Amniotic stem cell (primary cell): ENCODE measurements around the gene UIMC1.
"Not testable (repeated sequence)": the region's sequence is repeated elsewhere in the genome, so short reads cannot be mapped to it uniquely, and the experiment has no call there.

Experiments
- DNase-seq: peaks from one replicate; lab custom pipeline; 2025; lab: John Stamatoyannopoulos, UW

Gene UIMC1

DNA sequence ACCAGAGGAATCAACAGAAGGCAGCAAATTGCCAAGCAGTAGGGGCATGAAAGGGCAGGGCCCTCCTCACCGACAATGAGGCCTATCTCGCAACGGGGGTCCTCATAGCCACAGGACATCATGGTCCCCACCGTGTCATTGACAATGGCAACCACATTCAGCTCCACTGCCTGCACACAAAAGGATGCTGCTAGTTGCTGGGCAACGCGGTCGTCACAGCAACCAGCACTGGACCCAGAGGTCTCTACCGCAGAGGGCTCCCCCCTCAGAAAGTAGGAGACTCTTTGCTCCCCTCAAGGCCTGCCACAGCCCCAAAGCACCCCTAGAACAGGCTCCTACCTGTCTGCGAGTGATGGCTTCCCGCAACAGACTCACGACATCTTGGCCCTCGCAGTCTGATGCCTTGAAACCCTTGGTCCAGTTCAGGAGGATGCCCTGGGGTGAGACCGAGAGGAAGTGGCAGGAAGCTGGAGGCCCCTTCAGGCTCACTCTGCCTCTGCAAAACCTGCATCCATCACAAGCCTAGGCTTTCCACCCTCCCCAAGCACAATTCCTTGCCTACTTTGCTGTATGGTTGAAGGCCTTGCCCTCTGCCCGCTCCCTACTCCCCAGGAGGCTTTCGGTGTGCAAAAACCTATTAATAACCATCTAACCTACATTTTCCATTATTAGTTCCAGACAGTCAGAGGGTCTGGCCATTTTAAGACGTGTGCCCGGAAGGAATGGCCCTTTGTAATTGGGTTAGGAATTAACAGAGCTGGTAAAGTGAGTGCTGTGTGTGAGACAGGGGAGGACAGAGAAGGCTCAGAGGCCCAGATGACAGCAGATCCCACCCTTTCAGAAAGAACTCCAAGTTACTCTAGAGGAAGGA is 122.6 kb downstream of the UIMC1 start:
- DNase-seq = no peak

DNA sequence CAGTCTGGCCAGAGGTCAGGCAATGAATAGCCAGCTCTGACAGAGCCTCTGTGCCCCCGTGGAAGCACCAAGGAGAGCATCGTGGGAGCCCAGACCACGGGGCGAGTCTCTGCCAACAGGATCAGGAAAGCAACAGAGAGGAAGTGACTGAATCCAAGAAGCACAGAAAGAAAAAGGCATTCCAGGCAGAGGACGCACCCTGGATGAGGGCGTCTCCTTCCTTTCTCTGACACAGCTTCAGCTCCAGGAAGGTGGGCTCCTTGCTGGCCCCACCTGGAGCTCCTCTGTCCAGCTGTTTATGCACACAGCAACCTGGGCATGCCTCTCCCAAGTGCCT is 124.0 kb downstream of the UIMC1 start:
- no peak for DNase-seq

DNA sequence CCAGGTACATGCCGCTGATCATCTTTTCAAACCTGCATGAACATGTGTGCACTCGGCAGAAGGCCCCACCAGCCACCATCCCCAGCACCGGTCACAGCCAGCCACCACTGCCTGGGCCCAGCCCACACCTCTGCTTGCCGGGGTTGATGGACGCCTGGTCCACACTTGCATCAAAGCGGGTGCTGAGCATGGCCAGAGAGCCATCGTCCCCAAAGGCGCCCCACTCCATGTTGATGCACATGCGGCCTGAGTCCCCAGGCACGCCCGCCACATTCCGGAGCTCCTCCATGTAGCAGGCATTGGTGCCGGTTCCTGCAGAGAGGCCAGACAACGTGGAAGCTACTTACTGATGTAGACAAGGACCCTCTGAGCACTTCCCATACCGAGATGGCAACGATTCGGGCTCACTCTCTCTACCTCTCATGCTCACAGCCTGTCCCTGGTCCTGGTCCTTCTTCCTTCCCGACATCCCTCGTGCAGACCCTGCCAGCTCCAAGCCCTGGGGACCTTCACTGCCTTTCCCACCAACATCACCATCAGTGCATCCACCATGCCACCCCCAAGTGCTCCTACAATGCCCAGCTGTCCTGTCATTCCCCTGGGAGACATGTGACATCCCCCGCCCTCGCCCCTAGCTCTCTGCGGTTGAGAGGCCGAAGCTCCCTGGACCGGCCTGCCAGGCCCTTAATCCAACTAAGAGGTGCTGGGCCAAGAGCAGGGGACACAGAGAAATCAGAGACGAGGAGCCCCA is 124.6 kb downstream of the UIMC1 start:
- DNase-seq = no peak

DNA sequence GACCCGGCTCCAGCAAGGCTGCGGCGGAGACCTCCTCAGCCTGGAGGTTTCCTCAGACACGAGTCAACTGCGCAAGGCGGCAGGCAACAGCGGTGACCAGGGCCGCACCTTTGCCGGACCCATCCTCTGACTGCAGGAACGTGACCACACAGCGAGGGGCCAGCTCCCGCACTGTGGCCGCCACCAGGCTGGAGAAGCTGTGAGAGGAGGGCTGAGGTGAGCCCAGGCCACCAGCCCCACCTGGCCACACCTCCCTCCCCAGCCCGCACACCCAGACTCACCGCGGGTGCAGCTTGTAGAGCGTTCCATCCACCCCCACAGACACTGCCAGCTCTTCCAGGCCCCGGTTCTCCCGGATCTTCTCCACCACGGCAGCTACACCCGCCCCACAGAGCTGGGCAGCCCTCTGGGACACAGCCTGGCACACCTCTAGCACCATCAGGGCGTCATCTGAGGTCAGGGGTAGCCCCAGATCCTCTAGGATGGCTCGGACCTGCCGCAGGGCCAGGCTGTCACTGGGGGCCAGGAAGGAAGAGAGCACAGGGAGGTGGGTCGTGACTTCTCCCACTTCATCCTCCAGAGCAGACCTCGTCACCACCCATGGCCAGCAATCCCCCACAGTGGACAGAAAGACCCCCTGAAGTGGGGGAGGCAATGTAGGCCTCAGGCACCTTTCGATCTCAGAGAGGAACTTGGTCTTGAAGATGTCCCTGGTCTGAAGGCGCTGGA is 125.4 kb downstream of the UIMC1 start:
- no peak for DNase-seq

DNA sequence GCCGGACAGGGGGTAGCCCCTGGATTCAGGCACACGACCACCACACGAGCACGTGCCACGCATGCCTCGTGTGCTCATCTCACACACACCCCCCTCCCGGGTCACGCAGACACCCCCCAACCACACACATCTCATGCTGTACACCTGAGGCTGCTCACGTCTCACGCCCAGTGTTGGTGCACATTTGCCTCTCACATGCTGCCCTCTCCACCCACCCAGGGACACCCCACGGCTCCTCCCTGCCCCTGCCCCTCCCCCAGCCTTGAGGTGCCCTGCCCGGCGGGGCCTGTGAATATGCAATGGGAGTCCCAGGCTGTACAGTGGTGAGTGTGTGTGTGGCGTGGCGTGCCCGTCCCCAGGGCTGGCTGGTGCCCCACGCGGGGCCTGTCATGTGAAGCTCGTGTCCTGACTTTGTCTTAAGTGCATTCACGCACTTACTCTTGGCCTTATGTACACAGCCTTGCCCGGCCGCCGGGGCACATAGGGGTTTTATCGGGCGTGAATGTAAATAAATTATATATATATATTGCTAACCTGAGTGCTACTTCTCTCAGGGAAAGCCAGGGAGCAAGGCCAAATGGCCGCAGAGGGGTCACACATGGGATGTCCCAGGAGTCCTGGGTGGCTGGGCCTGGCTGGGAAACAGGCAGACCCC is 126.1 kb downstream of the UIMC1 start:
- no peak for DNase-seq

DNA sequence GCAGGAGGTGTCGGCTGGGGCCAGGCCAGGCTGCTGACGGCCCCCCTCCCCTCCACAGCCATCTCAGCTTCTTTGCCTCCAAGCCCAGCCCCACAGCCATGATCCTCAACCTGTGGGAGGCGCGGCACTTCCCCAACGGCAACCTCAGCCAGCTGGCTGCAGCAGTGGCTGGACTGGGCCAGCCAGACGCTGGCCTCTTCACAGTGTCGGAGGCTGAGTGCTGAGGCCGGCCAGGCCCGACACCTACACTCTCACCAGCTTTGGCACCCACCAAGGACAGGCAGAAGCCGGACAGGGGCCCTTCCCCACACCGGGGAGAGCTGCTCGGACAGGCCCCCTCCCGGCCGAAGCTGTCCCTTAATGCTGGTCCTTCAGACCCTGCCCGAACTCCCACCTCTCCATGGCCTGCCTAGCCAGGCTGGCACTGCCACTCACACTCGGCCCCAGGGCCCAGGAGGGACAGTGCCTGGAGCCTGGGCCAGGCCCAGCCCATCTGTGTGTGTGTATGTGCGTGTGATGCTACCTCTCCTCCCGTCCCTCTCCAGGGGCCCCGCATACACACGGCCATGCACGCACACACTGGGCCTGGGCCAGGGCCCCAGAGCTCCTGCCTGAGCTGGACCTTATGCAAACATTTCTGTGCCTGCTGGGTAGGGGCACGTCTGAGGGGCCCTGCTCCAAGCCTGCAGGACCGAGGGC is 126.8 kb downstream of the UIMC1 start:
- no peak for DNase-seq

DNA sequence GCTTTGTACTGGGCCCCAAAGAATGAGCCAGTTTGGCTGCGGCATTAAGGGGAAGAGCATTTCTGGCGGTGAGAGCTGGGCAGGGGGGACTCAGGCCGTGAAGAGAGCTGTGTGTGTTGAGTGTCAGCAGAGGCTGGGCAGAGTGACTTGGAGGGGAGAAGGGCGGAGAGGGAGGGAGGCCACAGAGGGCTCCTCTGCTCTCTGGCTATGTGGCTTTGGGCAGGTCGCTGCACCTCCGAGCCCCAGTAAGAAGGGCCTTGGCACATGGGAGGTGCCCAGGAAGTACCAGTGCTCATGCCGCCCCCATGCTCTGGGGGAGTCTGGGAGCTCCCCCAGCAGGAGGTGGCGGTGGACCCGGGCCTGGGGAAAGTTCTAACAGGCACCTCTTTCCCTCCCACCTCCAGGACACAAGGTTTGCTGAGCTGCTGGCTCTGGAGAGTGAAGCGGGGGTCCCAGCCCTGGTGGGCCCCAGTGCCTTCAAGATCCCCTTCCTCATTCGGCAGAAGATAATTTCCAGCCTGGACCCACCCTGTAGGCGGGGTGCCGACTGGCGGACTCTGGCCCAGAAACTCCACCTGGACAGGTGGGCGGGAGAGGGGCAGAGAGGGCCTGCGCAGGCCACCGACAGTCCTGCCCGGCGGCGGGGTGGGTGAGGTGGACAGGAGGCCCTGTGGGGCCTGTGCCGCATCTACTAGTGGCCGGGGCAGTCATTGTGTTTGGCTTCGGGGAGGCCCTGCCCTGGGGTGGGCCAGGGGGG is 127.5 kb downstream of the UIMC1 start:
- DNase-seq = no peak

DNA sequence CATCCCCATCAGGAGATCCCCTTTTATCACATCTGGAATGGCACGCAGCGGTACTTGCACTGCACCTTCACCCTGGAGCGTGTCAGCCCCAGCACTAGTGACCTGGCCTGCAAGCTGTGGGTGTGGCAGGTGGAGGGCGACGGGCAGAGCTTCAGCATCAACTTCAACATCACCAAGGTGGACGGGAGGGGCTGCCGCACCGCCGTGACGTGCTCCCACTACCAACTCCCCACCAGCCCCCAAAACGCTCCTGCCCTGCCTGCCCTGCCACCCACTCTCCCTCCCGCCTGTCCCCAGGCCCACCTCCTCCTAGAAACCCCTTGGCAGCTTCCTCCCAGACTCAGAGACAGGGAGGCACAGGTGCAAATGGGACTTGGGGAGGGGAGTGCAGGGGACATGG is 128.1 kb downstream of the UIMC1 start:
- DNase-seq = no peak

DNA sequence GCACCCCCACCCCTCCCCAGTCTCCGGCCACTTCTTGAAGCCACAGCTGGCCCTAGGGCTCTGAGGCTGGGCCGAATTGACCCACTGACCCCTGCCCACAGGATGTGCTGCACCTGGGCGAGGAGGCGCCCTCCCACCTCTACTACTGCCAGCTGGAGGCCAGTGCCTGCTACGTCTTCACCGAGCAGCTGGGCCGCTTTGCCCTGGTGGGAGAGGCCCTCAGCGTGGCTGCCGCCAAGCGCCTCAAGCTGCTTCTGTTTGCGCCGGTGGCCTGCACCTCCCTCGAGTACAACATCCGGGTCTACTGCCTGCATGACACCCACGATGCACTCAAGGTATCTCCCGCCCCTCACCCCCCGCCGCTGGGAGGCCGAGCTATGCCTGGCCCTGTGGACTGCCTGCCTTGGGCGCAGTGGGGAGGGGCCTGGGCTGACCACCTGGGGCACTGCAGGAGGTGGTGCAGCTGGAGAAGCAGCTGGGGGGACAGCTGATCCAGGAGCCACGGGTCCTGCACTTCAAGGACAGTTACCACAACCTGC is 128.7 kb downstream of the UIMC1 start:
- DNase-seq = no peak

DNA sequence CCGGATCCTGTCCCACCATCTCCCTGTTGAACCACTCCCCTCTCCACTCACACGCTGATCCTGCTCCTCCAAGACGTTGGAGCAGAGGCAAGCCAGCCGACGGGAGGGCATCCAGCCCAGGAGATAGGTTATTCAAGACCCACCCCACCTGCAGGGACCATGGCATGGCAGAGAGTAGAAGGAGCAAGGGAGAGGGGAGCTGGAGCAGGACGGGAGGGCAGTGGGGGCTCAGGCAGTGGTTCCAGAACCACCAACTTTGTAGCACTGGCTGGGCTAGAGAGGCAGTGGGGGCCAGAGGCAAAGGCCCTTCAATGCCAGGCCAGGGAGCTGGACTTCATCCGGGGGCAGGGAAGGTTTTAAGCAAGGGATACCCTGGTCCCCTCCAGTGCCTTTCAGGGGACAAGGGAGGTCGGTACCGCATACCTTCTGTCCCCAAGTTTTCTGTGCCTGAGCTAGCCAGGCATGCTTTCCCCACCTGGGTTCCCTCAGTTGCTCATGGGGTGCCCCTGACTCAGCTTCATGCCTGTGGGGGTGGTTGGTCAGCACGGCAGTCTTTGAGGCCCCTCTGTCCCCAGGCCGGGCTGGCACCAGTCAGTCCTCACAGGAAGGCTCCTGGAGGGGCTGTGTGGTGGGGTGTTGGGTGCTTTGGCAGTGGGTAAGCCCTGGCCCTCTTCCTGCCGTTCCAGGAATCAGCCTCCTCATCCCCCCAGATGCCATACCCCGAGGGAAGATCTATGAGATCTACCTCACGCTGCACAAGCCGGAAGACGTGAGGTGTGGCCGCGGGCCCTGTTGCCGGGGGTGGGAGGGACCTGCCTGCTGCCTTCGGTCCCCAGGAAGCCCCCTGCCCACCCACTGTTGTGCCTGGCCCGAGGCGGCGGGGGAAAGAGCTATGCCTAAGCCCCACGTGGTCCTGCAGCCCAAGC is 129.8 kb downstream of the UIMC1 start:
- DNase-seq = no peak

DNA sequence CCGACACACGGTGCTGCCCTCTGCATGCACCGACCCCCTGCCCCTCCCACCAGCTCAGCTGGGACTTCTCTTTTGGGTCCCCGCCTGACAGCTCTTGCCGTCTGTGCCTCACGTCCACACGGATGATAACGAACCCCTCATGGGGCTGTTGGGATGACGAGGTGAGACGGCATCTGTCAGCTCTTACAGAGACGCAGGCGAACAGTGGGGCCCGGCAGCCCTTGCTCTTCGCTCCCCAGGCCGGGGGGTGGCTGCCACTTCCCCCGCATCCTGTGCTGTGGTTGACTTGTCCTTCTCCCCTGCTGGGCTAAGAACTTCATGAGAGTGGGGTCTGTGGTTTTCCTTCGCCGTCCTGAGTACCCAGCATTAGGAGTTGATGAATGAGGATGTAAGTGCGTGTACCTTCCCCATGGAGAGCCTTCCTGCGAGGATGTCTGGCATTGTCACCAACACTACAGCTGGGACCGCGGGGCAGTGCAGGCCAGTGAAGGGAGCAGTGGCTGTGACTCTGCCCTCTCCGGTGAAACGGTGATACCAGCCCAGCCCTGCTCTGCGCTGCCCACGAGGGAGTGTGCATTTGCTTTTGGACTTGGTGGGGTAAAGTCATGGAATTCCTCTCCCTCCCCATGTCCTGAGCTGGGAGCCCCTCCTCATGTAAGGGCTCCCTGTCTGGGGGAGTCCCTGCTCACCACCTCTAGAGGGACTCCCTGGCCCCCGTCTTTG is 130.6 kb downstream of the UIMC1 start:
- DNase-seq = no peak

DNA sequence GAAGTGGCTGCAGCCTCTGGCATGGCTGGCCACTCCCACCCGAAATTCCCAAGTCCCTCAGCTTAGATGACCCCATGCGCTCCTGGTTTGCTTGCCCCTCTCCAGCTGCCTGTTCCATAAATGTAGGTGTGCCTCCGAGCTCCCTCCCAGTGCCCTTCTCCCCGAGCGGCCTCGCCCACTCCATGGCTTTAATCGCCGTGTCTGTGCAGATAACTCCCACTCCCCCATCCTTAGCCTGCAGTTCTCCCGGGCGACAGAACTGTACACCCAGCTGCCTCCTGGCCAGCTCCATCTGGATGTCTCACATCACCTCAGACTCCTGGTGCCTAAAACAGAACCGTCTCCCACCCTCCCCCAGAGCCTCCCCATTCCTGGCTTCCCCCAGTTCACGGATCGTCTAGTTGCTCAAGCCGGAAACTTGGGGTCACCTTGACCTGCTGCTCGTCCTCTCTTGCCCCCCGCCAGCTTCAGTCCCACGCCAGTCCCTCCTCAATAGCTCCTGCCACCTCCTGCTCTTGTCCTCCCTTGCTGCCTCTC is 131.5 kb downstream of the UIMC1 start:
- DNase-seq = no peak

DNA sequence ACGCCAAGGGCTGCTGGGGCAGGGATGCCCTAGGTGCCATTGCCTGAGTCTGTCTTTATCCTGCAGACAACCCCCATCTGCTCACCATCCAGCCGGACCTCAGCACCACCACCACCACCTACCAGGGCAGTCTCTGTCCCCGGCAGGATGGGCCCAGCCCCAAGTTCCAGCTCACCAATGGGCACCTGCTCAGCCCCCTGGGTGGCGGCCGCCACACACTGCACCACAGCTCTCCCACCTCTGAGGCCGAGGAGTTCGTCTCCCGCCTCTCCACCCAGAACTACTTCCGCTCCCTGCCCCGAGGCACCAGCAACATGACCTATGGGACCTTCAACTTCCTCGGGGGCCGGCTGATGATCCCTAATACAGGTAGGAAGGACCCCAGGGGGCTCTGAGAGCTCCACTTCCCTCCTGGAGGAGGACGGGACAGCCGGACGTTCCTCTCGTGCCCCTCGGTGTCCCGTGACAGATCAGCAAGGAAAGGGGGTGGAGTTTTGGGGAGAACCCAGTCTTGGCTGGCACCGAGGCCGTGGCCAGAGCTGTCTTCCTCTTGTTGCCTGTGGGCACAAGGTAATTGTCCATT is 132.3 kb downstream of the UIMC1 start:
- no peak for DNase-seq

DNA sequence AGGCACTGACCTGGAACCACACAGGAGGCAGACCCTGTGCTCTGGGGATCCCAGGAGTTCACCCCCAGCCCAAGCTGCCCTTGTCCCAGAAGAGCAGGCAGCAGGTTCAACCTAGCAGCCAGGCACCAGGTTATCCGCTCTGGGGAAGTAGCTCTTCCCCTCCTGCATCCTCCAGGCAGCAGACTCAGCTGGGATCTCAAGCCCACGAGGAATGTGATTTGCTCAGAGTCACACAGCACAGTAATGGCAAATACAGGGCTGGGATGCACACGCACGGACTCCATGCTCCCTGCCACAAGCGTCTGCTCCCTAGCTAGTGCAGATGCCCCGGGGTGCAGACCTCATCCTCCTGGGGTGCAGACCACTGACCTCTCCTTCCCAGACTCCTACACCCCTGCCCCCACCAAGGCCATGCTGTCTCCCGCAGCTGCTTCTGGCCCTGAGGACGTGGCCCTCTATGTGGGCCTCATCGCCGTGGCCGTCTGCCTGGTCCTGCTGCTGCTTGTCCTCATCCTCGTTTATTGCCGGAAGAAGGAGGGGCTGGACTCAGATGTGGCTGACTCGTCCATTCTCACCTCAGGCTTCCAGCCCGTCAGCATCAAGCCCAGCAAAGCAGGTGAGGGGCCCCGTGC is 132.9 kb downstream of the UIMC1 start:
- no peak for DNase-seq

DNA sequence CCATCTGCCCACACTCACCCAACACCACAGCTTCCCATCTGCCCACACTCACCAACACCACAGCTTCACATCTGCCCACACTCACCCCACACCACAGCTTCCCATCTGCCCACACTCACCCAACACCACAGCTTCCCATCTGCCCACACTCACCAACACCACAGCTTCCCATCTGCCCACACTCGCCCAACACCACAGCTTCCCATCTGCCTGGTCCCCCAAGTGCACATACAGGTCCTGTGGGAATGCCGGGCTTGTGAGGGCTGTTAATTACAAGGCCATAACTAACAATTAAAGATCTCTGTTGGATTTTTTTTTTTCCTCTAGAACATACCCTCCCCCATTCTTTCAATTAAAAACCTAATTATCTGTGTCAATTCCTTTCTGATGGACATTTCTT is 133.6 kb downstream of the UIMC1 start:
- not testable (repeated sequence) for DNase-seq

DNA sequence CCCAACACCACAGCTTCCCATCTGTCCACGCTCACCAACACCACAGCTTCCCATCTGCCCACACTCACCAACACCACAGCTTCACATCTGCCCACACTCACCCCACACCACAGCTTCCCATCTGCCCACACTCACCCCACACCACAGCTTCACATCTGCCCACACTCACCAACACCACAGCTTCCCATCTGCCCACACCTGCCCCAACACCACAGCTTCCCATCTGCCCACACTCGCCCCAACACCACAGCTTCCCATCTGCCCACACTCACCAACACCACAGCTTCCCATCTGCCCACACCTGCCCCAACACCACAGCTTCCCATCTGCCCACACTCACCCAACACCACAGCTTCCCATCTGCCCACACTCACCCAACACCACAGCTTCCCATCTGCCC is 134.0 kb downstream of the UIMC1 start:
- DNase-seq = not testable (repeated sequence)

DNA sequence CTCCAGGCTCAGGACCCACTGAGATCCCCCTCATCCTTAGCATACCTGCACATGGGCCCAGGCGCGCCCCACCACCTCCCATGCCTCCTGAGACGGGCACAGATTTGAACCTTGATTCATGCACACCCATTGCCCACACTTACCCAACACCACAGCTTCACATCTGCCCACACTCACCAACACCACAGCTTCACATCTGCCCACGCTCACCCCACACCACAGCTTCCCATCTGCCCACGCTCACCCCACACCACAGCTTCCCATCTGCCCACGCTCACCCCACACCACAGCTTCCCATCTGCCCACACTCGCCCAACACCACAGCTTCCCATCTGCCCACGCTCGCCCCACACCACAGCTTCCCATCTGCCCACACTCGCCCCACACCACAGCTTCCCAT is 135.9 kb downstream of the UIMC1 start:
- DNase-seq = not testable (repeated sequence)

DNA sequence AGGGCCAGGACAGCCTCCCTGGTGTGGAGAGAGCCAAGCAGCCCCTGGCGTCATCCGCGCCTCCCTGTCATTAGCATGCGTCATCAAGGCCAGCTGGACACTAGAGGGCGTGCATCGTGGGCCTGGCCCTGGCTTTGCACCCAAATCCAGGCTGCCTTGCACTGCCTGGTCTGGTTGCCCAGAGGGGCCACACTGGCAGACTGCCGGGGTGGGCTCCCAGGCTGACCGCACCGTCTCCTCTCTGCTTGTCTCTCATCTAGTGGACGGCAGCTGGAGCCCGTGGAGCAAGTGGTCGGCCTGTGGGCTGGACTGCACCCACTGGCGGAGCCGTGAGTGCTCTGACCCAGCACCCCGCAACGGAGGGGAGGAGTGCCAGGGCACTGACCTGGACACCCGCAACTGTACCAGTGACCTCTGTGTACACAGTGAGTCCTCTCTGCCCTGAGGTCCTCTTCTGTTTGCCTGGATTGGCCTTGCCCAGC is 136.4 kb downstream of the UIMC1 start:
- no peak for DNase-seq
